A549 (cell line): ENCODE data around the gene TEX11. TPM values are rescaled to one million over a fixed set of nuclear protein-coding genes. Genes with fewer than 3 reads are reported as not detected.

Experiments
- ATAC-seq, 2 experiments: fragments of 200-7000 bp in 1 of 2; fragments of >200 bp in 1 of 2; cut with Nextera tagmentation in 1 of 2; cut with Tn5 transposase in 1 of 2; 3 replicates each; pipeline versions ENCODE4 v1.8.0 to v1.9.1; 2018 to 2020; ENCODE audit warnings: mild to moderate bottlenecking in 1 of 2, moderate library complexity in 1 of 2
- CTCF ChIA-PET: fragments of 300-600 bp; sonication (Branson Sonifier 250); formaldehyde crosslinking; extraction: SDS; loops from one replicate; lab custom pipeline; 2021; ENCODE audit warnings: antibody characterized with exemption, inconsistent platforms; lab: Yijun Ruan, JAX
- POLR2A ChIA-PET: fragments of 350-600 bp; formaldehyde crosslinking; extraction: SDS; loops from one replicate; lab custom pipeline; 2021; ENCODE audit warnings: antibody characterized with exemption, inconsistent platforms; lab: Yijun Ruan, JAX
- DNase-seq, 2 experiments: peaks; one replicate each; pipeline versions ENCODE4 v3.0.0 to v3.0.0-alpha.2; 2011 to 2016; ENCODE audit warnings: low read depth in 1 of 2, low spot score in 1 of 2
- FAIRE-seq: peaks from 2 replicates; lab custom pipeline; 2011; peaks lifted over from hg19 to GRCh38; lab: Jason Lieb, UNC
- H3K27ac ChIP-seq, 2 experiments: fragments of >200 bp; sonication (Bioruptor Twin); formaldehyde crosslinking; 3 replicates each; pipeline ENCODE4 v1.5.1; 2016 to 2017
- H3K4me1 ChIP-seq: fragments of >200 bp; sonication (Bioruptor Twin); formaldehyde crosslinking; 3 replicates; pipeline ENCODE4 v1.6.1; 2016
- H3K4me2 ChIP-seq: fragments of >200 bp; sonication (Bioruptor Twin); formaldehyde crosslinking; 3 replicates; pipeline ENCODE4 v1.6.1; 2016
- H3K4me3 ChIP-seq: fragments of >200 bp; sonication (Bioruptor Twin); formaldehyde crosslinking; 3 replicates; pipeline ENCODE4 v1.5.1; 2016
- H3K9me3 ChIP-seq: fragments of >200 bp; sonication (Bioruptor Twin); formaldehyde crosslinking; 3 replicates; pipeline ENCODE4 v1.6.1; 2016
- ATOH8 ChIP-seq: fragments of 250-450 bp; sonication (Bioruptor Pico); IDR thresholded peaks from 2 replicates; pipeline ENCODE4 v1.5.0; 2020; ENCODE audit warnings: low read depth, mild to moderate bottlenecking, moderate library complexity
- BCL3 ChIP-seq: fragments of >200 bp; sonication (Bioruptor Twin); formaldehyde crosslinking; IDR thresholded peaks from 3 replicates; pipeline ENCODE4 v1.6.1; 2016
- CBX2 ChIP-seq: fragments of 200-600 bp; sonication (generic); IDR thresholded peaks from 2 replicates; pipeline ENCODE4 v1.6.1; 2016; ENCODE audit warnings: low read depth, mild to moderate bottlenecking, borderline replicate concordance
- CEBPB ChIP-seq, 2 experiments: fragments of >200 bp in 1 of 2; sonication (Bioruptor Twin) in 1 of 2; formaldehyde crosslinking in 1 of 2; IDR thresholded peaks; 2 replicates each; pipeline ENCODE4 v1.6.1; 2012 to 2016
- CHD2 ChIP-seq: fragments of 150-350 bp; IDR thresholded peaks from 2 replicates; pipeline ENCODE4 v1.6.1; 2014; ENCODE audit warnings: low read length; ENCODE audit not compliant: partially characterized antibody
- E2F6 ChIP-seq: IDR thresholded peaks from 2 replicates; pipeline ENCODE4 v1.6.1; 2012; ENCODE audit warnings: low read depth, borderline replicate concordance
- EHF ChIP-seq: fragments of 250-450 bp; sonication (Bioruptor Pico); IDR thresholded peaks from 2 replicates; pipeline ENCODE4 v1.5.0; 2020; ENCODE audit warnings: mild to moderate bottlenecking
- ELK1 ChIP-seq: fragments of 150-350 bp; IDR thresholded peaks from 2 replicates; pipeline ENCODE4 v1.6.1; 2014; ENCODE audit warnings: low read depth, mild to moderate bottlenecking, low read length
- EP300 ChIP-seq, 2 experiments: fragments of >200 bp; sonication (Bioruptor Twin); formaldehyde crosslinking; IDR thresholded peaks; 2 replicates in 1 of 2; 3 replicates in 1 of 2; pipeline ENCODE4 v1.6.1; 2016 to 2017
- ESRRA ChIP-seq: fragments of 150-350 bp; IDR thresholded peaks from 2 replicates; pipeline ENCODE4 v1.6.1; 2014; ENCODE audit warnings: mild to moderate bottlenecking, low read length, borderline replicate concordance
- HES2 ChIP-seq: fragments of >200 bp; sonication (Bioruptor Twin); formaldehyde crosslinking; IDR thresholded peaks from 2 replicates; pipeline ENCODE4 v1.6.1; 2016
- HEYL ChIP-seq: fragments of 250-450 bp; sonication (Bioruptor Pico); IDR thresholded peaks from 2 replicates; pipeline ENCODE4 v1.8.0; 2021; ENCODE audit warnings: mild to moderate bottlenecking, moderate library complexity
- HMGXB4 ChIP-seq: fragments of 250-450 bp; sonication (Bioruptor Pico); IDR thresholded peaks from 2 replicates; pipeline ENCODE4 v1.5.0; 2021; ENCODE audit warnings: mild to moderate bottlenecking, moderate library complexity, borderline replicate concordance
- KDM1A ChIP-seq: fragments of 200-600 bp; sonication (generic); IDR thresholded peaks from 2 replicates; pipeline ENCODE4 v1.6.1; 2016; ENCODE audit warnings: low read depth, mild to moderate bottlenecking
- KDM5A ChIP-seq: fragments of 200-600 bp; sonication (generic); IDR thresholded peaks from 2 replicates; pipeline ENCODE4 v1.6.1; 2016; ENCODE audit warnings: antibody characterized with exemption, mild to moderate bottlenecking
- MAFK ChIP-seq: fragments of 450-650 bp; IDR thresholded peaks from 2 replicates; pipeline ENCODE4 v1.6.1; 2014; ENCODE audit not compliant: partially characterized antibody
- MAX ChIP-seq: IDR thresholded peaks from 2 replicates; pipeline ENCODE4 v1.6.1; 2012
- NFE2L2 ChIP-seq: fragments of 150-350 bp; conservative IDR thresholded peaks from 2 replicates; pipeline ENCODE4 v1.6.1; 2014; ENCODE audit warnings: low read length
- NPAS2 ChIP-seq: fragments of 250-450 bp; sonication (Bioruptor Pico); IDR thresholded peaks from 2 replicates; pipeline ENCODE4 v1.8.0; 2022; ENCODE audit warnings: mild to moderate bottlenecking, moderate library complexity, borderline replicate concordance
- PBX3 ChIP-seq: IDR thresholded peaks from 2 replicates; pipeline ENCODE4 v1.6.1; 2012
- PHF8 ChIP-seq: fragments of 200-600 bp; sonication (generic); IDR thresholded peaks from 2 replicates; pipeline ENCODE4 v1.6.1; 2016; ENCODE audit warnings: low read depth, mild to moderate bottlenecking, antibody characterized with exemption, moderate library complexity, borderline replicate concordance
- POLR2A ChIP-seq: IDR thresholded peaks from 2 replicates; pipeline ENCODE4 v1.6.1; 2012; ENCODE audit warnings: mild to moderate bottlenecking, low read length
- RAD21 ChIP-seq, 2 experiments: fragments of >200 bp in 1 of 2; sonication (Bioruptor Twin) in 1 of 2; formaldehyde crosslinking in 1 of 2; IDR thresholded peaks in 1 of 2; conservative IDR thresholded peaks in 1 of 2; 2 replicates in 1 of 2; 3 replicates in 1 of 2; pipeline ENCODE4 v1.6.1; 2012 to 2018; ENCODE audit warnings: inconsistent platforms in 1 of 2
- RCOR1 ChIP-seq: fragments of 150-350 bp; IDR thresholded peaks from 2 replicates; pipeline ENCODE4 v1.6.1; 2014; ENCODE audit warnings: antibody characterized with exemption, low read length, low read depth
- RNF2 ChIP-seq: fragments of 200-600 bp; sonication (generic); IDR thresholded peaks from 2 replicates; pipeline ENCODE4 v1.6.1; 2016; ENCODE audit warnings: low read depth, mild to moderate bottlenecking, antibody characterized with exemption, moderate library complexity, borderline replicate concordance
- TP53 ChIP-seq: fragments of 250-450 bp; sonication (Bioruptor Pico); IDR thresholded peaks from 2 replicates; pipeline ENCODE4 v1.5.0; 2021; ENCODE audit warnings: mild to moderate bottlenecking, moderate library complexity
- USF2 ChIP-seq: fragments of 450-650 bp; IDR thresholded peaks from 2 replicates; pipeline ENCODE4 v1.6.1; 2014; ENCODE audit warnings: antibody characterized with exemption
- ZC3H11A ChIP-seq: fragments of 450-650 bp; IDR thresholded peaks from 2 replicates; pipeline ENCODE4 v1.6.1; 2014; ENCODE audit warnings: antibody characterized with exemption, mild to moderate bottlenecking
- ZSCAN20 ChIP-seq: fragments of 250-450 bp; sonication (Bioruptor Pico); IDR thresholded peaks from 2 replicates; pipeline ENCODE4 v1.8.0; 2022; ENCODE audit warnings: mild to moderate bottlenecking, moderate library complexity
- WGBS: methylation state at CpG from one replicate; pipeline ENCODE4 v1.1.6; 2017; ENCODE audit errors: missing lambda C conversion rate; 5-methylcytosine and 5-hydroxymethylcytosine counted together
- polyA plus RNA-seq, 4 experiments: library from polyadenylated mRNA; depleted of rRNA in 3 of 4; stranded (reverse); fragments of >200 nt; fragmentation: RNase III in 1 of 4; extraction: RNeasy Plus Mini Kit Qiagen cat#74134 plus additional on column Dnase treatment in 1 of 4; gene quantifications; 2 replicates in 3 of 4; 3 replicates in 1 of 4; pipeline ENCODE4 v1.2.3, GENCODE V29; 2011 to 2017

TEX11 gene
- polyA plus RNA-seq, 2 of the 4 experiments (the other 2 are of a cell fraction), result not detected

- WGBS, result 48% methylated on average over 6 of the region's 6 CpGs
- ATAC-seq (no peak), DNase-seq (no peak), FAIRE-seq (peak; percentile 49)
- H3K9me3 ChIP-seq, result no peaks in the 10 kb centered on the region
- H3K27ac ChIP-seq, result peak overlapping the region in 1 of 2 experiments; percentile 38; a peak in 2 of 6 replicates
- ChIA-PET CTCF (no interaction called here), POLR2A (no interaction called here)
- H3K4me2 ChIP-seq, result peak overlapping the region; percentile 29
- H3K4me1 ChIP-seq, result peaks cover 9% of the 10 kb centered on the region; the same call in 2 of the 3 replicates
- no peak overlapping the region for H3K4me3 ChIP-seq
- TF ChIP-seq RCOR1, result no peak
- no peak for TF ChIP-seq MAFK
- no peak for TF ChIP-seq KDM5A
- TF ChIP-seq BCL3, result no peak
- TF ChIP-seq ZC3H11A, result no peak
- TF ChIP-seq ZSCAN20 (CRISPR knock-in tag), result no peak
- no peak for TF ChIP-seq PHF8
- TF ChIP-seq E2F6, result no peak
- TF ChIP-seq MAX, result no peak
- TF ChIP-seq POLR2A, result no peak
- no peak for TF ChIP-seq EHF
- TF ChIP-seq RNF2, result no peak
- no peak for TF ChIP-seq ELK1
- TF ChIP-seq, all 56 proteins: peak for 0
These were observed 400.1 kb downstream of the TEX11 start for GRCh38 chrX:70508296-70508911.

GRCh38 chrX:70505451-70505841 is 403.1 kb downstream of the TEX11 start:
- Histone ChIP-seq H3K27ac (no peak overlapping the region), H3K4me3 (no peak overlapping the region), H3K4me1 (peaks cover 9% of the 10 kb centered on the region; the same call in 2 of the 3 replicates), H3K4me2 (no peak overlapping the region), H3K9me3 (no peaks in the 10 kb centered on the region)
- CTCF ChIA-PET, result interaction anchor here (1.2 to 1.6 kb wide), 3 partner anchors 25 to 52 kb away, joined by 3 to 4 read pairs (median 3); no protein-coding TSS in a partner anchor
- WGBS, result 62% methylated on average over 4 of the region's 4 CpGs
- FAIRE-seq, result no peak
- no peak for ATAC-seq
- no peak for TF ChIP-seq TP53 (CRISPR knock-in tag)
- TF ChIP-seq PBX3, result no peak
- TF ChIP-seq KDM5A, result no peak
- TF ChIP-seq HMGXB4 (CRISPR knock-in tag), result no peak
- TF ChIP-seq KDM1A, result no peak
- no peak for TF ChIP-seq CBX2
- no peak for TF ChIP-seq ESRRA
- TF ChIP-seq HEYL (CRISPR knock-in tag), result no peak
- no peak for TF ChIP-seq ZSCAN20 (CRISPR knock-in tag)
- no peak for TF ChIP-seq CHD2
- no peak for TF ChIP-seq EP300 (IDR thresholded peaks at IDR 0.05)
- TF ChIP-seq POLR2A, result no peak
- TF ChIP-seq HES2, result no peak
- TF ChIP-seq NPAS2 (CRISPR knock-in tag), result no peak
- TF ChIP-seq USF2, result no peak
- TF ChIP-seq NFE2L2, result no peak
- TF ChIP-seq CEBPB (IDR thresholded peaks at IDR 0.05), result no peak
- TF ChIP-seq ATOH8, result no peak
- no peak for TF ChIP-seq RAD21 (conservative IDR thresholded peaks at IDR 0.05 in 1 of 2, IDR thresholded peaks at IDR 0.05 in 1 of 2)
- POLR2A ChIA-PET, result no interaction called here
- DNase-seq, result no peak
